GM13977 (cell line): ENCODE results near the gene SGSM1.

ENCODE experiments used
- DNase-seq: peaks from one replicate; pipeline ENCODE4 v3.0.0; 2012; ENCODE audit warnings: low spot score
- in situ Hi-C: fragments of 300-500 bp; cut with MboI; formaldehyde crosslinking; loops from one replicate; pipeline ENCODE4 v1.12.0; 2022; ENCODE audit warnings: low sequenced_read_pairs, low pct_unique_long_range_greater_than_20kb, mixed read lengths, inconsistent platforms; ENCODE audit not compliant: unreplicated experiment
- TF ChIP-seq, protein P1 (sequence below): IDR thresholded peaks from 2 replicates; pipeline ENCODE4 v1.5.1; 2012; ENCODE audit warnings: mild to moderate bottlenecking, control low read depth; ENCODE audit not compliant: insufficient read depth; ENCODE audit errors: extremely low read depth, missing control alignments

Gene SGSM1

DNA sequence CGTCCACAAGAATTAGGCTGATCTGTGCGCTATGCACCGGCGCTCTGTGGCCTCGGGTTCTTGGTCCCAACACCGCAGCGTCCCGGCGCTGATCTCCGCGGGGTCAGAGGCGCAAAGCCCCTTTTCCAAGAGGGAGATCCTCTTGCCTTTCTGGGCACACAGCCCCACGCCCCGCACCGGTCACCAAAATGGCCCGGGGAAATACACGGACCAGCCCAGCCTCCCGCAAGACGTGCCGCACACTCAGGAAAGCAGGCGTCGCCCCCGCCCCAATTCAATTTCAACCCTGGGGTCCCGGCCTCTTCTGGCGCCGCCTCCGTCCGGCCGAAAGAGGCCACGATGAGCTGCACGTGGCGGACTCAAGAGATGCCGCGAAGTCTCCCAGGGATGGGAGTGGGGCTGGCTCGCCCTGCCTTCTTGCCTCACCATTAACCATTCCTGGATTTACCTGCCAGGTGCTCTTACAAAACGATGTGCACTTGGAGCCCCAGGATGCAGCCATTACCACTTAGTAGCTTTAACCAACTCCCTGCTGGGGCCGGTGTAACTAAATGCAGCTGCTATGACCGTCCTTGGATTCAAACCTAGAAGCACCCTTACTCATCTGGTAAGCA, 42.0 kb upstream of the SGSM1 start:
- in situ Hi-C loops = loop anchor here (25.0 kb wide), 1 partner anchor 102 kb away; no protein-coding TSS in a partner anchor
- no peak for DNase-seq
- TF ChIP-seq, protein P1, sequence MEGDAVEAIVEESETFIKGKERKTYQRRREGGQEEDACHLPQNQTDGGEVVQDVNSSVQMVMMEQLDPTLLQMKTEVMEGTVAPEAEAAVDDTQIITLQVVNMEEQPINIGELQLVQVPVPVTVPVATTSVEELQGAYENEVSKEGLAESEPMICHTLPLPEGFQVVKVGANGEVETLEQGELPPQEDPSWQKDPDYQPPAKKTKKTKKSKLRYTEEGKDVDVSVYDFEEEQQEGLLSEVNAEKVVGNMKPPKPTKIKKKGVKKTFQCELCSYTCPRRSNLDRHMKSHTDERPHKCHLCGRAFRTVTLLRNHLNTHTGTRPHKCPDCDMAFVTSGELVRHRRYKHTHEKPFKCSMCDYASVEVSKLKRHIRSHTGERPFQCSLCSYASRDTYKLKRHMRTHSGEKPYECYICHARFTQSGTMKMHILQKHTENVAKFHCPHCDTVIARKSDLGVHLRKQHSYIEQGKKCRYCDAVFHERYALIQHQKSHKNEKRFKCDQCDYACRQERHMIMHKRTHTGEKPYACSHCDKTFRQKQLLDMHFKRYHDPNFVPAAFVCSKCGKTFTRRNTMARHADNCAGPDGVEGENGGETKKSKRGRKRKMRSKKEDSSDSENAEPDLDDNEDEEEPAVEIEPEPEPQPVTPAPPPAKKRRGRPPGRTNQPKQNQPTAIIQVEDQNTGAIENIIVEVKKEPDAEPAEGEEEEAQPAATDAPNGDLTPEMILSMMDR = no peak

DNA sequence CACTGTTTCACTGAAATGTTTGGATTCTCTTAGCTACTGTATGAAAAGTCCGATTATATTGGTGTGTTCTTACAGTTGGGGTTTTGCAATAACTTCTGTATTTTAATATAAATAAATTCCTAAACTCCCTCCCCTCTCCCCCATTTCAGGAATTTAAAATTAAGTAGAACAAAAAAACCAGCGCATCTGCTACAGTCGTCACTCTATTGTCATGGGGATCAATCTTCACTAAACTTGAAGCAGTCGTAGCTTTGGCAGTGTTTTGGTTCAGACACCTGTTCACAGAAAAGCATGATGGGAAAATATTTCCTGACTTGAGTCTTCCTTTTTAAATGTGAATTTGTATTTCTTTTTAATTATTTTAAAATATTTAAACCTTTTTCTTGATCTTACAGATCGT, 40.8 kb upstream of the SGSM1 start:
- TF ChIP-seq, protein P1 = no peak
- in situ Hi-C loops = loop anchor here (25.0 kb wide), 1 partner anchor 103 kb away; no protein-coding TSS in a partner anchor
- no peak for DNase-seq

DNA sequence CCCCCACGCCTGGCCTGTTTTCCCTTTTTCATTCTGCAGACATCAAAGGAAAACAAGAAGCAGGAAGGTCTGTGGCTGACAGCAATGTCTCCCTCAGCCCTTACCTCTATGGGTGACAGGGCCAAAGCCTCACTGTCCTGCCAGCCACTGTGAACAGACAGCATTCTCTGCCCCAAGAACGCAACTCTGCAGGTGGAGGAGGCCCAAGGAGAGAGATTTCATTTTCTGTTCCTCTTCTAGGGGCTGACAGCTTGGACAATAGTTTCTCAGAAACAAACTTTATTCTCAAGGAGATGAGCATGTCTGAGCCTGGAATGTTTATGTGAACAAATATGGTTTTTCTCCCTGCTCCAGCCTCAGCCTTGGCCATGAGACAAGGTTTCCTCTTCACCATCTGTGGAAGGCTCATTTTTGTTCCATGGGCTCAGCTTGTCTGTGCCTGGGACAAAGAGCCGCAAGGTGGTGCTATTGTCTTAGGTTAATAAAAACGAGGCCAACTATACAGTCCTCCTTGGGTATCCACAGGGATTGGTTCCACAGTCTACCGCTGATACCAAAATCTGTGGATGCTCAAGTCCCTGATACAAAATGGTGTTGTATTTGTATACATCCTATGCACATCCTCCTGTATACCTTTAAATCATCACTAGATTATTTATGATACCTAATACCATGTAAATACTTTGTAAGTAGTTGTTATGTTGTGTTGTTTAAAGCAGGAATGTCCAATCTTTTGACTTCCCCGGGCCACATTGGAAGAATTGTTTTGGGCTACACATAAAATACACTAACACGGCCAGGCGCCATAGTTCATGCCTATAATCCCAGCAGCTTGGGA, 37.3 kb upstream of the SGSM1 start:
- TF ChIP-seq, protein P1 = peak; percentile 77
- in situ Hi-C loops = loop anchor here (25.0 kb wide), 1 partner anchor 106 kb away; no protein-coding TSS in a partner anchor
- peak; percentile 61 for DNase-seq

DNA sequence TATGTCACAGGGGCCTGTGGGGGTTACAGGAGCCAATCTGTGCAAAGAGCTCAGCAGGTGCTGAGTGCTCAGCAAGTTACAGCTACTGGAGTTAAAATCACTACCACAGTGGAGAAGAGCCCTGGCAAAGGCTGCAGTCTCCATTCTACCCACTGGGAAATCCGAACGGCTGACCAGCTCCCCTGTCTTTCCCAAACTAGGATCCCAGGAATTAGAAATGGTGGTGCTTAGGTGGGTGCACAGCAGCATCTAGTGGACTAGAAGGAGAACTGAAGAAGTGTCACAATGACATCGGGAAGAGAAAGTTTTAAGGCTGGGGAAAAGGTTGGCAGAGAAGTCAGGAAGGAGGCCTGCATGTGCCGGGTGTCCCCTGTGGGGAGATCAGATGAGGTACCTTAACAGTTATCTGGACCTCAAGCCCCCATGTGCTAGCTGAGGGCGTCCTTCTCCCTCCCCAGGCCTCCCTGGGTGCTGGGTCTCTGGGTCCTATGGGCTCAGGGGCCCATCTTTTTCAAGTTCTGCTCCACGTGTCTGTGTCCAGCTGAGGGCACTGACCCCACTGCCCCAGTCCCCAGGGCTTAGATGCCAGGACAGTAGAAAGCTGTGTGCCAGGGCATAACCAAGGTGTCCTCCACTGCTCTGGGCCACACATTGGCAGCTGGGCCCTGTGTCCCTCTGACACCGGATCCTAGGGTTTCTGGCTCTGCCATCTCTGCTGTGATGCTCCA, 33.4 kb upstream of the SGSM1 start:
- in situ Hi-C loops = loop anchor here (25.0 kb wide), 1 partner anchor 110 kb away; no protein-coding TSS in a partner anchor
- no peak for DNase-seq
- TF ChIP-seq, protein P1 = peak; percentile 9

DNA sequence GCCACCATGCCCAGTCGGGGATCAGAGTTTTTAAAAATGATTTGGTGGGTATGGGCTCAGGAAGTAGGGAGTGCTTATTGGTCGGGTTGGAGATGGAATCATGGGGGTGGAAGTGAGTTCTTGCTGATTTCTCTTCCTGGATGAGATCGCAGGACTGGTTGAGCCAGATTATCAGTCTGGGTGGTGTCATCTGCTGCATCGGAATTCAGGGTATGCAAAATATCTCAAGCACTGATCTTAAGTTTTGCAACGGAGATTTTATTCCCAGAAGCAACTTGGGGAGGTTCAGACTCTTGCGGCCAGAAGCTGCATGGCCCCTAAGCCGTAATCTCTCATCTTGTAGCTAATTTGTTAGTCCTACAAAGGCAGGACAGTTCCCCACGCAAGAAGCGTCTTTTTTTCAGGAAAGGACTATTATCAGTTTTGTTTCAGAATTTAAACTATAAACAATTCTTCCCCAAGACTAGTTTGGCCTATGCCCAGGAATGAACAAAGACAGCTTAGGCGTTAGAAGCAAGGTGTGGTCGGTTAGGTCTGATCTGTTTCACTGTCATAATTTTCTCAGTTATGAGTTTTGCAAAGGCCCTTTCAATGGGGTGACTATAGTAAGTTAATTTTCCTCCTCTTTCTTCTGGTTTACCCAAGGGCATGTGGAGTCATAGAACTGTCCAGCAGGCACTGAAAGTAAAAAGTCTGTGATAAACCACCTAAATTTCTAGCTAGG, 30.1 kb upstream of the SGSM1 start:
- TF ChIP-seq, protein P1 = no peak
- in situ Hi-C loops = no loop called here
- DNase-seq = no peak

DNA sequence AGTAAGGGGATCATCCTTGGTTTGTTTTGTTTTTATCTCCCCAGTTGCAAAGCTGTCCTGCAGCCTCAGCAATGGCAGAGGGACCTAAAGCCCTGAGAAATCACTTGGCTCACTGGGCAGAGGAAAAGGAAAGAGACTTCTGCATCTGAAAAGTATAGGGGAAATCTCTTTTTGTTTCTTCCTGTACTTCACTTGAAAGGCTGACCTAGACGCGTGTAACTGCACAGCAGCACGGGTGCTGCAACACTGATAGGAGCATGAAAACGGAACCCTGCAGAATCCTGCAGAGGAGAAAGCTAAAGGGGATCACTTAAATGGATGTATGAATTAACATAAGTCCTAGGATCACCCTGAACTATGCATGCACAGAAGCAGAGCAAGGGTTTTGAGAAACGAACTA, 29.5 kb upstream of the SGSM1 start:
- DNase-seq = no peak
- TF ChIP-seq, protein P1 = no peak
- in situ Hi-C loops = no loop called here
